ENCODE data around the gene TCEA2. TPM values are rescaled to one million over a fixed set of nuclear protein-coding genes. Genes with fewer than 3 reads are reported as not detected.

Gene TCEA2
- total and polyA plus RNA-seq, 2 of the 13 experiments (the other 11 are each of a cell fraction or from before 2014, with no cell fraction given) = 28.1 to 33.7 TPM

DNA sequence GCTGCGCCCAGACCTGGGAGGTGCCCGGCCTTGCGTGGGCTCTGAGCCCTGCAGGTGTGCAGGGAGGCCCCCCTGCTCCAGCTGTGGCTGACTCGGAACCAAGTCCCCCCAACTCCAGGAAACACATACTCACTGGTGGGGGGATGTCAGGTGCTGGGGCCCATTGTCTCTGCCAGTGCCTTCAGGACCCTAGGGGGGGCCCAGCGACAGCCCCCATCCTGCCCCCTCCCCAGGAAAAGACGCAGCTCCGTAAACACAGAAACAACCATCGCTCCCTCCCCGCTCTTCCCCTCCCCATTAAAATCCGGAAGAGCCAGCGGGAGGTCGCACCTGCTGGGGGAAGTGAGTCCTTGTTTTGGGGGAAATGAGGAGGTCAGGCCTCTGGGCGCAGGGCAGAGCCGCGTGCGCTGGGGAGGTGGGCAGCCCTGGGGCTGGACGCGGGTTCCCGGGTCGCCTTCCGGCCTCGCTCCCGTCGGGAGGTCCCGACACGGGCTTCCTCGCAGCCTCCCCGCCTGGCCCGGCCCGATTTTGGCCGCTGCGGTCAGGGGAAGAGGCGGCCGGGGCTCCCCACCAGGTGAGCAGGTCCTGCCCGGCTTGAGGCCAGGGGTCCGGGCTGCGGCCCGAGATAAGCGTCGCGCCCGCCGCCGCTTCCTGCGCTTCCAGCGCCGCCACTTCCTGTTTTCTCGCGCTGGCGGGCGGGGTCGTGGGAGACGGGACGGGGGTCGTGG, 20.8 kb upstream of the TCEA2 start (continued):
- TF ChIP-seq, protein P1, sequence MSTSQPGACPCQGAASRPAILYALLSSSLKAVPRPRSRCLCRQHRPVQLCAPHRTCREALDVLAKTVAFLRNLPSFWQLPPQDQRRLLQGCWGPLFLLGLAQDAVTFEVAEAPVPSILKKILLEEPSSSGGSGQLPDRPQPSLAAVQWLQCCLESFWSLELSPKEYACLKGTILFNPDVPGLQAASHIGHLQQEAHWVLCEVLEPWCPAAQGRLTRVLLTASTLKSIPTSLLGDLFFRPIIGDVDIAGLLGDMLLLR (CRISPR knock-in tag; IDR thresholded peaks at IDR 0.05) = no peak
- peak; percentile 25 for TF ChIP-seq YY1 (IDR thresholded peaks at IDR 0.05; ENCODE audit: insufficient read depth, insufficient replicate concordance, low read depth, low read length)
- TF ChIP-seq, protein P2, sequence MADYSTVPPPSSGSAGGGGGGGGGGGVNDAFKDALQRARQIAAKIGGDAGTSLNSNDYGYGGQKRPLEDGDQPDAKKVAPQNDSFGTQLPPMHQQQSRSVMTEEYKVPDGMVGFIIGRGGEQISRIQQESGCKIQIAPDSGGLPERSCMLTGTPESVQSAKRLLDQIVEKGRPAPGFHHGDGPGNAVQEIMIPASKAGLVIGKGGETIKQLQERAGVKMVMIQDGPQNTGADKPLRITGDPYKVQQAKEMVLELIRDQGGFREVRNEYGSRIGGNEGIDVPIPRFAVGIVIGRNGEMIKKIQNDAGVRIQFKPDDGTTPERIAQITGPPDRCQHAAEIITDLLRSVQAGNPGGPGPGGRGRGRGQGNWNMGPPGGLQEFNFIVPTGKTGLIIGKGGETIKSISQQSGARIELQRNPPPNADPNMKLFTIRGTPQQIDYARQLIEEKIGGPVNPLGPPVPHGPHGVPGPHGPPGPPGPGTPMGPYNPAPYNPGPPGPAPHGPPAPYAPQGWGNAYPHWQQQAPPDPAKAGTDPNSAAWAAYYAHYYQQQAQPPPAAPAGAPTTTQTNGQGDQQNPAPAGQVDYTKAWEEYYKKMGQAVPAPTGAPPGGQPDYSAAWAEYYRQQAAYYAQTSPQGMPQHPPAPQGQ (CRISPR knock-in tag; IDR thresholded peaks at IDR 0.05; ENCODE audit: borderline replicate concordance) = no peak
- TF ChIP-seq, protein P3, sequence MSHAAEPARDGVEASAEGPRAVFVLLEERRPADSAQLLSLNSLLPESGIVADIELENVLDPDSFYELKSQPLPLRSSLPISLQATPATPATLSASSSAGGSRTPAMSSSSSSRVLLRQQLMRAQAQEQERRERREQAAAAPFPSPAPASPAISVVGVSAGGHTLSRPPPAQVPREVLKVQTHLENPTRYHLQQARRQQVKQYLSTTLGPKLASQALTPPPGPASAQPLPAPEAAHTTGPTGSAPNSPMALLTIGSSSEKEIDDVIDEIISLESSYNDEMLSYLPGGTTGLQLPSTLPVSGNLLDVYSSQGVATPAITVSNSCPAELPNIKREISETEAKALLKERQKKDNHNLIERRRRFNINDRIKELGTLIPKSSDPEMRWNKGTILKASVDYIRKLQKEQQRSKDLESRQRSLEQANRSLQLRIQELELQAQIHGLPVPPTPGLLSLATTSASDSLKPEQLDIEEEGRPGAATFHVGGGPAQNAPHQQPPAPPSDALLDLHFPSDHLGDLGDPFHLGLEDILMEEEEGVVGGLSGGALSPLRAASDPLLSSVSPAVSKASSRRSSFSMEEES (CRISPR knock-in tag; IDR thresholded peaks at IDR 0.05) = peak; percentile 32; the same call in 1 of the 2 replicates
- TF ChIP-seq MEIS2 (CRISPR knock-in tag; IDR thresholded peaks at IDR 0.05) = peak; percentile 61; the same call in 1 of the 2 replicates
- TF ChIP-seq PHF20 (CRISPR knock-in tag; IDR thresholded peaks at IDR 0.05) = peak; percentile 58; the same call in 1 of the 2 replicates
- TF ChIP-seq ZZZ3 (CRISPR knock-in tag; IDR thresholded peaks at IDR 0.05; ENCODE audit: borderline replicate concordance) = no peak; the same call in 1 of the 2 replicates
- no peak for TF ChIP-seq ZNF326 (CRISPR knock-in tag; IDR thresholded peaks at IDR 0.05; ENCODE audit: borderline replicate concordance)
- no peak for TF ChIP-seq IKZF1 (IDR thresholded peaks at IDR 0.05)
- TF ChIP-seq, protein P4, sequence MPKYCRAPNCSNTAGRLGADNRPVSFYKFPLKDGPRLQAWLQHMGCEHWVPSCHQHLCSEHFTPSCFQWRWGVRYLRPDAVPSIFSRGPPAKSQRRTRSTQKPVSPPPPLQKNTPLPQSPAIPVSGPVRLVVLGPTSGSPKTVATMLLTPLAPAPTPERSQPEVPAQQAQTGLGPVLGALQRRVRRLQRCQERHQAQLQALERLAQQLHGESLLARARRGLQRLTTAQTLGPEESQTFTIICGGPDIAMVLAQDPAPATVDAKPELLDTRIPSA (CRISPR knock-in tag; IDR thresholded peaks at IDR 0.05; ENCODE audit: borderline replicate concordance) = no peak; the same call in 1 of the 2 replicates
- TF ChIP-seq ZKSCAN5 (CRISPR knock-in tag; IDR thresholded peaks at IDR 0.05) = no peak
- peak; percentile 81 for TF ChIP-seq ZBTB7A (CRISPR knock-in tag; IDR thresholded peaks at IDR 0.05)
- TF ChIP-seq, protein P5, sequence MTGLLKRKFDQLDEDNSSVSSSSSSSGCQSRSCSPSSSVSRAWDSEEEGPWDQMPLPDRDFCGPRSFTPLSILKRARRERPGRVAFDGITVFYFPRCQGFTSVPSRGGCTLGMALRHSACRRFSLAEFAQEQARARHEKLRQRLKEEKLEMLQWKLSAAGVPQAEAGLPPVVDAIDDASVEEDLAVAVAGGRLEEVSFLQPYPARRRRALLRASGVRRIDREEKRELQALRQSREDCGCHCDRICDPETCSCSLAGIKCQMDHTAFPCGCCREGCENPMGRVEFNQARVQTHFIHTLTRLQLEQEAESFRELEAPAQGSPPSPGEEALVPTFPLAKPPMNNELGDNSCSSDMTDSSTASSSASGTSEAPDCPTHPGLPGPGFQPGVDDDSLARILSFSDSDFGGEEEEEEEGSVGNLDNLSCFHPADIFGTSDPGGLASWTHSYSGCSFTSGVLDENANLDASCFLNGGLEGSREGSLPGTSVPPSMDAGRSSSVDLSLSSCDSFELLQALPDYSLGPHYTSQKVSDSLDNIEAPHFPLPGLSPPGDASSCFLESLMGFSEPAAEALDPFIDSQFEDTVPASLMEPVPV (CRISPR knock-in tag; IDR thresholded peaks at IDR 0.05) = no peak
- peak; percentile 71 for TF ChIP-seq ZFY (CRISPR knock-in tag; IDR thresholded peaks at IDR 0.05)
- TF ChIP-seq ZNF790 (CRISPR knock-in tag; IDR thresholded peaks at IDR 0.05; ENCODE audit: borderline replicate concordance) = peak; percentile 89
- TF ChIP-seq TBX3 (IDR thresholded peaks at IDR 0.05; ENCODE audit: borderline replicate concordance) = no peak
- peak; percentile 48 for TF ChIP-seq TAF15 (IDR thresholded peaks at IDR 0.05; ENCODE audit: low read depth, low read length, poor library complexity, severe bottlenecking)
- 0 out of 2 replicates have a peak, but pooled peaks have one; percentile 45 for TF ChIP-seq SMAD9 (CRISPR knock-in tag; IDR thresholded peaks at IDR 0.05)
- TF ChIP-seq TBL1XR1 (IDR thresholded peaks at IDR 0.05; ENCODE audit: borderline replicate concordance, low read length, partially characterized antibody) = no peak
- TF ChIP-seq CREM (IDR thresholded peaks at IDR 0.05) = no peak
- no peak for TF ChIP-seq CREM (CRISPR knock-in tag; IDR thresholded peaks at IDR 0.05)
- TF ChIP-seq CHD4 (IDR thresholded peaks at IDR 0.05; ENCODE audit: borderline replicate concordance, low read length) = no peak
- 0 out of 2 replicates have a peak, but pooled peaks have one; percentile 39 for TF ChIP-seq GATA4 (IDR thresholded peaks at IDR 0.05; ENCODE audit: borderline replicate concordance, low read depth)
- TF ChIP-seq MBD4 (IDR thresholded peaks at IDR 0.05; ENCODE audit: borderline replicate concordance, low read length) = no peak
